Activated CD8-positive, alpha-beta memory T cell treated with anti-CD3 and anti-CD28 coated beads for 1 hour (primary cell): ENCODE data around the gene PSTPIP1.
A peak's percentile ranks its signal among the peaks of the same experiment; 100 is the strongest.

Experiments used
- DNase-seq, 2 donors: peaks; one replicate each; pipeline ENCODE4 v3.0.0-alpha.2; 2020; ENCODE audit warnings: low read depth in 1 of 2; ENCODE audit errors: extremely low read depth in 1 of 2

Gene PSTPIP1

DNA sequence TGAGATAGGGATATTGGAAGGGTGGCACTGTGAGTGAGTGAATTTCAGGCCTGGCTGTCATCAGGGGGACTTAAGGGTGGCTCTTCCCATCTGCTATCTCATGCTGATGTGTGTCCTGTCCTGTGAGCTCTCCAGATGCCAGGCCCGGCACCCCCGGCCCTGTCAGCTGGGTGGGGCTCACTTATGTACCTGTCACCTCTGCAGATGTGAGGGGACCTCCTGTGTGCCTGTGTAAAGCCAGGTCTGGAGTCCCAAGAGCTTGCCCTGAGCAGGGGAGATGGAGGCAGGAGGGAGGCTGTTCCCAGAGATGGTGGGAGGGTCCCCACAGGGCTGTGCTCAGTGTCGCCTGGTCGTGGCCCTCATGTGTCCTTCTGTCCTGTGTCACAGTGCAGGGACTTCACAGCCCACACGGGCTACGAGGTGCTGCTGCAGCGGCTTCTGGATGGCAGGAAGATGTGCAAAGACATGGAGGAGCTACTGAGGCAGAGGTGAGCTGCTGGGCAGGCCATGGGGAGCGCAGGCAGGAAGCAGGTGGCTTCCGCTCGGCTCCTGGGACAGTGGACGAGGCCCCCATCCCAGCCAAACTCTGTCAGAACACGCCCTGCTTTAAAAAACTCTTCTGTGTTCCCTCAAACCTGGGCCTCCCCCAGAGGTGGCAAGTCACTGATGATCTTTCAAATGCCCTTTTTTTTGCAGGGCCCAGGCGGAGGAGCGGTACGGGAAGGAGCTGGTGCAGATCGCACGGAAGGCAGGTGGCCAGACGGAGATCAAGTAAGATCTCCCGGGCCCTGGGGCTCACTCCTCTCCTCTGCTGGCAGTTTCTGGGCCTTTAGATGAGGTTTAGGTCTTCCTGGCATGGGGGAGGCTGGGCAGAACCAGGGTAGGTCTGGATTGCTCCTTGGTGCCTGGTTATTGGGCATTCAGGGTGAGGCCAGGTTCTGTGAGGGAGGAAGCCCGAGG is 23.1 kb downstream of the PSTPIP1 start:
- no peak for DNase-seq

DNA sequence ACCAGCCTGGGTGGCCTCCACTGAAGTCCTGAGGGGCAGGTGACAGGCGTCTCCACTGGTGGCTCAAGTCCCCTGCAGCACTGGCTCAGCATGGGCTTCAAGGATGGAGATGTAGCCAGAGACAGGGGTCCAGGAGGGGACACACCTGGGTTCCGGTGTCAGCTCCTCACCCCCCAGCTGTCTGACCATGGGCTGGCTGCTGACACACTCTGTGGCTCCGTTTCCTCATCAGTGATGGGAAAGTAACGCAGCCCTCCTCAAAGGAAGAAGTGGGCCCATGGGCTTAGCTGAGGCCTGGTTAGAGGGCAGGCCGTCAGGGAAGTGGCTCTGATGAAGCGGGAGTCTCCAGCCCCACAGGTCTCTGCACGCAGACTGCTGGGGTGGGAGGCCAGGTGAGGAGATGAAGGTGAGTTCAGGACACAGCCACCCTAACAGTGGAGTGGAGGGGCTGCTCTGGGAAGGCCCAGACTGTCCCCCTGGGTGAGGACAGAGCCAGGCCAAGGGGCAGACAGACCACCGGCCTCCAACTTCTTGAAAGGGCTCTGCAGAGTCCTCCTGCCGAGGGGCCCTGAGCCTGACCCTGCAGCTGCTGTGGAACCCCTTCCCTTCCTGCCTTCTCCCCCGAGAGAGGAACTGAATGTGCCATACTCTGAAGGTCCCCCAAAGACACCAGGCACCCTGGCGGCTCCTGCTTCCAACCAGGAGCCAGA is 24.0 kb downstream of the PSTPIP1 start:
- no peak for DNase-seq

DNA sequence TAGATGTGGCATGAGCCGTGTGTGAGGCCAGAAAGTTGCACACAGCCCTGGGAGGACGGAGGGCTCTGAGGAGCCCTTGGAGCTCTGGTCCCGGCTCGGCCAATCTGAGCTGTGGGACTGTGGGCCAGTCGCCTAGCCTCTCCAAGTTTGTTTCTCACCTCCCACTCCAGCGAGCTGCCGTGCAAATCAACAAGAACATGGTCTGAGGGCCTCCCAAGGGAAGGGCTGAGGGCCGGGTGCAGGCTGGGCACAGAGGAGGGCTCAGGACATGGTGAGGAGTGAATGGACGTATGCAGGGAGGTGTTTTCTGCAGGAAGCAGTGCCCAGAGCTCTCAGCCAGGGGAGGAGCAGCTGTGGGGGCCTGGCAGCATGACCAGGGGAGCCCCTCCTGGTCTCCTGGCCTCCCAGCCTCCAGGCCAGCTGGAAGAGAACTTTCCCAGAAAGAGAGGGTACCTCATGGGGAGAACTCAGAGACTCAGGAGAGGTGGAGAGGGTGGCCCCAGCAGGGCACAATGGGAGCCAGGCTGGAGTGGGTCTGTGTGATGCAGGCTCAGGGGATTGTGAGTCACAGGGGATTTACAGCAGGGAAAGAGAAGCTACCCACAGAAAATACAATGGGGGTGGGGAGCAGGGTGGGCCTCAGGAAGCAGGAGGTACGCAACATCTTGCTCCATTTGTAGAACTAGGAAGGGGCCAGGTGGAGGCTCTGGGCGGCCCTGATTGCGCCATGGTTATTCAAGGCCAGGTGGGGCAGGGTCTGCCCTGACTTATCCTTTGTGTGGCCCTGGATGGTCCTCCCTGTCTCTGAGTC is 24.8 kb downstream of the PSTPIP1 start:
- no peak for DNase-seq

DNA sequence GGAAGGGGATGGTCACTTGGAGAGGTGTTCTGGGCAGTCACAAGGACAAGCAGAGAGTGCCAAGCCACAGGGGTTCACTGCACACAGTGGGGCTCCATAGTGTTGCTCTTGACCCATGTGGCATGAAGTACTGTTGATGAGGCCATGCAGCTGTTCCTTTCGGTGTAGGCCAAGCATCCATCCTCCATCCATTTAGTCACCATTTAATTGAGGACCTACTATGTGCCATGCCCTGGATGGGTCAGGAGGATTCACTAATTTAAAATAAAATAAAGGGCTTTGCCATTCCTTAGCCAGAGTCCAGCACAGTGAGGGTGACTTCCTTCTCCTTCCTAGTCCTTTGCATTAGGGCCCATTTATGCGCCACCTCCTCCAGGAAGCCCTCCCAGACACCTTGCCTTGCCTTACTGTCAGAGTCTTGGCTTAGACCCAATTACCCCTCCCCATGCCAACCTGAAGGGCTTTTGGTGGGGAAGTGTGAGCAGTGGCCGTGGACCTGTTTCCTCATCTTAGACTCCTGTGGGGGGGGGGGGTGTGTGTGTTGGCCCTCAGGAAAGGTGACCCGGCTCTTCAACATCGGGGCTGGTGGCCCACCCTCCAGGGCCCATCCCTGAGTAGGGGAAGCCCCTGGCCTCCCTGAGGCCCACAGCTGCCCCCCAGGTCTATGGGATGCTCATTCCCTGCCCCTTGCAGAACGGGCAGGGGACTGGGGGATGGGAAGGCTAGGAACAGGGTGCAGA is 25.6 kb downstream of the PSTPIP1 start:
- no peak for DNase-seq

DNA sequence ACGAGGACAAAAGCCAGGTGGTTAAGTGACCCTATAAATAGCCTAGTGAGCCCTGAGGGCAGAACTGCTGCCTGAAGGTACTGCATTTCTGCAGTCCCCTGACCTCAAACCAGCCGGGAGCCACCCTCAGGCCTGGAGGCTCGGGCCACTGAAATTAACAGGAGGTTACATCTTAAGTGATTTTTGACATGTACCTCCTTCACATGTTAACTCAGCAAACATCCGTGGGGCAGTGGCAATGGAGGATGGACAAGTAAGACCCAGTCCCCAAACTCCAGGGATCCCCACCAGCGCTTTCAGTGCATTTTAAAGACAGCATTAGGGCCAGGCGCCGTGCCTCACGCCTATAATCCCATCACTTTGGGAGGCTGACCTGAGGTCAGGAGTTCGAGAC is 26.2 kb downstream of the PSTPIP1 start:
- no peak for DNase-seq

DNA sequence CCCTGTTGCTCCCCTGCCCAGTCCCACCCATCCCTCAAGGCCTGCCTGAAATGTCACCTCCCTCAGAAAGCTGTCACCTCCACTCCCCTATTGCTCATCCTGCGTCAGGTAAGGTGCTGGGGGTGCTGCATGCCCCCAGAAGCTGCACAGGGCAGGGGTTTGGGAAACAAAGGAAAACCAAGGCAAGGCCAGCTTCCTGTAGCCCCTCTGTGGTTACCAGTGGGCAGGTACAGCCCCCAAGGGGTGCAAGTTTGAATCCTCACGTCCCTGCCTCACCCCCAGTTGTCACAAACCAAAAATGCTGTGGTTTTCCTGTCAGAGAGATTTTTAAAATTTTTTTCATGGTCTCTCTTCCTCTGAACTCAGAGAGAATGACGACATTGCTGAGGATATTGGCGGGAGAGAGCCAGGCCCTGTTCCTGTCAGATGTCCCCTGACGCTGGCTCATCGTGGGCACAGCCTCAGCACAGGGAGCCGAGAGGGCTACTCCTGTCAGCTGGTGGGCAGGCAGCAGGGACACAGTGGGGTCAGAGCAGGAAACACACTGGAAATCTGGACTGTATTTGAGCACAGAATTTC is 27.0 kb downstream of the PSTPIP1 start:
- DNase-seq: no peak

DNA sequence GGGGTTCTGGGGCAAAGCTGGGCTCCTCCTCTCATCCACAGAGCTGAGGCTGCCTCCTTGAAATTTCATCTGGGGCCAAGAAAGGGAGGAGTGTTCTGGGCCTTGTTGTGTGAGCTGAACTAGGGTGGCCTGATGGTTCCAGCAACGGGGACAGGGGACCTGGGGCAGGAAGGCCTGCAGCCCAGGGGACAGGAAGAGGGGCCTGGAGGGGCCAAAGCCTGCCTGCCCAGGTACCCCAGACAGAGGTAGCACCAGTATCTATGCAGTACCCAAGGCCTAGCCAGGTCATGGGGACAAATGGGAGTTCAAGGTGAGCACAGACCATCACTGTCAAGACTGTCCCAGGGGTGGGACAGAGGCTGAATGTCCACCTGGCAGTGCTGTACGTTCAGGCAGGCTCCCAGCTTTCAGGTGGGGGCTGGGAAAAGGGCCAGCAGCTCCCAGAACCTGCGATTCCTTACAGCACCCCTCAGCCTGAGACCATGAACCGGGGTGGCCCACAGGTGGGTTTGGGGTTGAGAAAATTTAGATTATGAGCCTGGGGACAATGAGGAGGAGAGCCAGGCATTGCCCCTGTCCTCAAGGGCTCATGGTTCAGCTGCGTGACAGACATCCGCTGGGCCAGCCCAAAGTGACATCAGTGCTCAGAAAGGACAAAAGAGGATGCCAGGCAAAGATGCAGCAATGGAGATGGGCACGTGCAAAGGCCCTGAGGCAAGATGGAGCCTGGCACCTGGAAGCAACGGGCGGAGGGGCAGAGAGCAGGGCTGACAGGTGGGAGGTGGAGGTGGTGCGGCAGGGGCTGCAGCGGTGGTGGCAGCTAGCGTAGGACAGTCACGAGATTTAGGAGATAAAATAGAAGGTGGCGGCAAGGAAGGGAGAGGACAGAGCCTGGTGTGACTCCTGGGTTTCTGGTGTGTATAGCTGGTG is 28.0 kb downstream of the PSTPIP1 start:
- DNase-seq: no peak

DNA sequence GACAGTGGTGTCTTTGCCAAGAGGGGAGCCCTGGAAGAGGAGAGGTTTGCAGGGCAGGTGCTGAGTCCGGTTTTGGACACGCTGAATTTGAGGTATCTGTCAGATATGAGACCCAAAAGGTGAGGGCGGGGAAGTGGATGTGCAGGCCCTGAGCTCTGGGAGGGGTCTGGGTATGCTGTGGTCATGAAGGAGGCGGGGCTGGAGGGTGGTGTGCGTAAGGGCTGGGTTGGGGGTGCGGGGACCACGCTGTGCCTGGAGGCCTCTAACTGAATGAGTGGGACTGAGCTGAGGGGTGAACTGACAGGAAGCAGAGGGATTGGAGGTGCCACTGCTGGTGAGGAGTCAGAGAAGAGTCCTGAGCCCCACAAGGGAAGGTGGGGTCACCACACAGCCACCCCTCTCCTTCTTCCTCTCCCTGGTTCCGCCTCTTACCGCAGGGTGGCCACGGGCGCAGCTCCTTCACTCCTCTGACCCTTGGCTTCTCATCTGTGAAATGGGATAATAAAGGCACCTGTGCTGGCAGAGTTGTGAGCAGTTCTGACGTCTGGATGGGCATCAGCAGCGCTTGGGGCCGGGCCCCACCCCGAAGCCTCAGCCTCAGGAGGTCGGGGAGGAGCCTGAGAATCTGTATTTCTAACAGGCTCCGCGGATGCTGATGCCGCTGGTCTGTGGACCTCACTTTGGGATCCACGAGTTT is 28.8 kb downstream of the PSTPIP1 start:
- no peak for DNase-seq

DNA sequence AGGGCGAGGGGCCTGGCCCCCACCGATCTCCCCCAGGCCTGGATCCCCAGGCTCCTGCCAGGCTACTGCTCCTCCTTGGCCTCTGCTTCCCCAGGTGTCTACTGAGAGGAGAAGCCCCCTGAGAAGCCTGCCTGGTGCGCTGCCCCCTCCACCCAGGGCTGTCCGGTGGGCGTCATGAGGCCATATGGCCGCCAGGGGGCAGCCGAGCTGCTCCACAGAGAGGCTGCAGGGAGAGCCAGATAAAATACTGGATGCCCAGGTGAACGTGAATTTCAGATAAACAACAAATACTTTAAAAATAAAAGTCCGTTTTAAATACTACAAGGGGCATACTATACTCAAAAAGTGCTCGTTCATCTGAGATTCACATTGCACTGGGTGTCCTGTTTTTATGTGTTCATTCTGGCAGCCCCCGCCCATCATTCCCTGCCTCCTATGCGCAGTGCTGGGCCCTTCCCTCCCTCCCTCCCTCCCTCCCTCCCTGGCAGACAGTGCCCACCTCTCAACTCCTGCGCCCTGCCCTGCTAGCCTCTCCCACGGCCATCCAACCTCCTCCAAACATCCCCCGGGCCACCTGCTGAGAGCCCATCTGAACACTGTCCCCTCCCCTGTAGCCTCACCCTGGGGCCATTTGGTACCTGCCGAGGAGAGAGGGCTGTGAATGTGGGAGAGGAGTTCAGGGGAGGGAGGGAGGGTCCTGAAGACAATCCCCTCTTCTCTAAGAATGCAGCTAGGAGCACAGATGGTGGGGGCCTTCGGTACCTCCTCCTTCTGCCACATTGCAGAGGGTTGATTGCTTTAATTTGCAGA is 29.6 kb downstream of the PSTPIP1 start:
- peak in 1 of 2 donors; percentile 57 for DNase-seq

DNA sequence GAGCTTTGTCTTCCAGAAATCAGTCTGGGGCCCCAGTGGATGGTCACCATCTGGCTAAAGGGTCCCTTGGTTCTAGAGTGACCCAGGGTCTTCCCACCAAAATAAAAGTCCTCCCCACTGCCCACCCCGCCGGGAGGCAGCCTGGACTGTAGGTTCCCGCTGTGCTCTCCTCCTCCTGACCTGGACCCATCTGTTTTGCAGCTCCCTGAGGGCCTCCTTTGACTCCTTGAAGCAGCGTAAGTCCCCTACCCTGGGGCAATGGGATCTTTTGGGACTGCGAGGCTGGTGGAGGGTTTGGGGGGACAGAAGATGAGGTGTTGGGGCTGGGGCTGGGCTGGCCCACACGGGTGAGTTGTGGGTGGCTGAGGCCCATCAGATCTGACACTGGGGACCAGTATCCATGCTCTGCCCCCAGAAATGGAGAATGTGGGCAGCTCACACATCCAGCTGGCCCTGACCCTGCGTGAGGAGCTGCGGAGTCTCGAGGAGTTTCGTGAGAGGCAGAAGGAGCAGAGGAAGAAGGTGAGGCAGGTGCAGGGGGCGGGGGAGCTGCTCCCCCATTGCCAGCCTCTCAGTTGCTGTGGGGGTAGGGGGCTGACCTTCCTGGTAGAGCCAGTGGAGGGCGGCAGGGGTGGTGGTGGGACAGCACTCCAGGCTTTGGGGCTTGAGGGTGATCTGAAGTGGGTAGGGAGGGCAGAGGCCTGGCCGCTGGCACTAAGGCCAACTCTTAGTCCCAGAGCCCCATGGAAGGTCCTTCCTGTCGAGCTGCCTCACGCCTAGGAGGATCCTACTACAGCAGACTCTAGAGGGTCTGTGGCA is 30.4 kb downstream of the PSTPIP1 start:
- DNase-seq: no peak

DNA sequence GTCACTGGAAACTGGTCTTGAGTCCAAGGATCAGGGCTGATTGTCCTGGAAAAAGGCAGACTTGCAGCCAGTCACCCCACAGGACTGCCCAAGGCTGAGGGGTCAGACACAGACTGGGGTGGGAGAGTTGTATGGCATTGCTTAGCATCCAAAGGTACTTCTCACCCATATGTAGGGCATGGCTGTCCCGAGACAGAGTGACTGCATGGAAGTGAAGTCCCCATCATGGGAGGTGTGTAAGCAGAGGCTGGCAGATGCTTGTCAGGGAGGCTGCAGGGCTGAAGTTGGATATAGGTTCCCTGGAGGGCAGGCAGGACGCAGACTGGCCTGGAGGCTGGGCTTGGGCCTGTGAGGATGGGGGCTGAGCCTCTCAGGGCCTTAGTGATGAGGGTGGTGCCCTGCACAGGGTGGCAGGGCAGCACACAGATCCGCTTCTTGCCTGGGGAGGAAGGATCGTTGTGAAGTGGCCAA is 31.1 kb downstream of the PSTPIP1 start:
- DNase-seq: no peak

DNA sequence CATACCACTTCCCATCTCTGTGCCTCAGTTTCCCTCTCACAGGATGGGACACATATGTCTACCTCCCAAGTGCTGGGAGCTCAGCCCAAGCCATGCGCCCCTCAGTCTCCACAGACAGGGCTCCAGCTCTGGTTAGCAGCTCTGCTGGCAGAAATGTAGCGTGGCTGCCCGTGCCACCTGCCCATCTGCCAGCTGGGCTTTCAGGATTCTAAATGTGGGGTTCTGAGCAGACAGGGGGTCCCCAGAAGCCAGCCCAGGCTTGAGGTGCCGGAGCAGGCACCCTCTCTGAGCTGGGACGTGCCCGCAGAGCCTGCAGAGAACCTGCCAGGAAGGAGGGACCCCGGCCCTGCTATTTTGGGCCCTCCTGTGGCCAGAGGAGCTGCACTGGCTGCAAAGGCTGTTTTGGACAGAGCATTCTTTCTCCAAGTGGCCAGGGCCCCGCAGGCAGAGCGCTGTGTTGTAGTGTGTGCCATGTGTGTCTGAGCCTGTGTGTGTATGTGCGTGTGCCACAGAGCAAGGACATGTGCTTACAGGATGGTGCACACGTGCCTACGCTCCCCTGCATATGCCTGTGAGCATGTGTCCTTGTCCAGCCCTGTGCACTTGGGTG is 31.7 kb downstream of the PSTPIP1 start:
- no peak for DNase-seq

DNA sequence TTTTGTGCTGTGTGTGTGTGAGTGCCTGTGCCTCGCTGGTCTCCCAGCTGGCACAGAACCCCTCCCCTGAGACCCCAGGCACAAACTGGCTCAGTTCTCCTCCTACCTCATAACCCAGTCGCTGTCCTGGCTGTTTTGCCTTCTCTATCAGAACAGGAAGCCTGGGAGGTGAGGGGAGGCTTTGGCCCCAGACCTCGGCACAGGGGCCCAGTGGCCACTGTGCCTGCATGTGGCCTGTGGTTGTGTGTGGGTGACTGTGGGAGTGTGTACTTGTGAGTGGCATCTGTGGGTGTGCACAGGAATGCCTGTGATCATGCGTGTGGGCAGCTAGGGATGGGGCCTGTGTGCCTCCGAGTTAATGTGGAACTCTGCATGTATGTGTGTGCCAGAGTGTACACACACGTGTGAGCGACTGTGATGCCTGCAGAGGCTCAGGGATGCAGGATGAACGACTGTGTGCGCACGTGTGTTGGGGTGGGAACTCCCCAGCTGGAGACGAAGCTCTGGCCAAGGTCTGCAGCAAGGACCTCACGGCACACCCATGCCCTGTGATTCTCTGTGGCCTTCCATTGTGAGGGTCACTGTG is 32.3 kb downstream of the PSTPIP1 start:
- DNase-seq: no peak

DNA sequence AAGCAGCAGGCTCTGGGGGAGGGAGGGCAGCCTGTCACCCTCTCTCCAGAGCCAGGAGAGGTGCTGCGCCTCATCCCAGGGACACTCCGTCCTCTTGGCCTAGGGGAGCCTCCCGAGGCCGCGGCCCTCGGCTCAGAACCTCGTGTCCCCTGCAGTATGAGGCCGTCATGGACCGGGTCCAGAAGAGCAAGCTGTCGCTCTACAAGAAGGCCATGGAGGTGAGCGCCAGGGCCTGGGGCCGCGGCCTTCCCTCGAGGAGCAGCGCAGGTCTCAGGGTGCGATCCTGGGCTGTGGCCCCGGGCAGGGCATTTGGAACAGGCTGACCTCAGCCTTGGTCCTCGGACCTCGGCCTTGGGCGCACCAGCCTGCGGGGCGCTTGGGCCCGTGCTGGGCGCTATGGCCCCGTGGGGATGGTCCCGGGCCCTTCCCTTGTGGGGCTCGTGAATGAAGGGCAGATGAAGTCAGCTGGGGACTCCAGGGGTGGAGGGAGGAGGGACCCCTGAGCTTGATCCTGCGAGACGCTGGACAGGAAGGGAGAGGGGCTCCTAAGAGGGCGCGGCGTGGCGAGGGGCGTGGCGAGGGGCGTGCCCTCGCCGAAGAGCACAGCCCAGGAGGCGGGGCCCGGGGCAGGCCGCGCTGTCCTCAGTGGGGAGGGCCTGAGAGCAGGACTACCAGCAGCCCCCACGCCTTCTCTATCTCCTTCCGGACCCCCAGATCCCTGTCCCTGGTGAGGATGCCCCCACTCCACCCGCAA is 32.9 kb downstream of the PSTPIP1 start:
- DNase-seq: no peak

DNA sequence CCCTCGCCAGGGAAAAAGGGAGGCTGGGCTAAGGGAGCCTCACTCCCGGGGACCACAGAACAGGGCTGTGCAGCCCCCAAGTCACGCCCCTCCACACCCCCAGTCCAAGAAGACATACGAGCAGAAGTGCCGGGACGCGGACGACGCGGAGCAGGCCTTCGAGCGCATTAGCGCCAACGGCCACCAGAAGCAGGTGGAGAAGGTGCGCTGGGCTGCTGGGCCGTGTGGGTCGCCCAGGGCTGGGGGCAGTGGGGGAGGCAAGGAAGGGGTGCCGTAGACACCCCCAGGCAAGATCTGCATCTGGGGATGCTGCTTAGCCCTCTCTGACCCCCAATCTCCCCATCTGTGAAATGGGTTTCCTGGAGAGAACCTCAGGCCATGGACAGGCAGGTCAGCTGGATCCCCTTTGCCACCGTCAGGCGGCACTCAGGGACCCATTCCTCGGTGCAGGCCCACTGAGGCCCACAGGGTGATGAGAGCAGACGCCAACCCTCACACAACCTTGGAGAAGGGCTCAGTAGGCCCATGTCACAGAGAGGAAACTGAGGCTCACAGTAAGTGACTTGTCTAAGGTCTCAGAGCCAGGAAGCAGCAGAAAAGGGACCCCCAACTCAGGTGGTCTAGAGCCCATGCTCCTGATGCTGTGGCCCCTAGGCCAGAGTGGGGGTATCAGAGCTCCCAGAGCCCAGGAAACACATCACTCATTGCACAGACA is 33.7 kb downstream of the PSTPIP1 start:
- DNase-seq: no peak
